IPS DF 4.7 (cell line): ENCODE measurements around the gene ABCG1.

Source experiments
- DNase-seq: peaks from one replicate; pipeline ENCODE4 v3.0.0-alpha.2; 2013; ENCODE audit warnings: low spot score; ENCODE audit errors: extremely low read depth

ABCG1 gene

GRCh38 chr21:42231756-42232155 lies 12.8 kb downstream of the ABCG1 start:
- no peak for DNase-seq

- DNase-seq: no peak
These were observed 13.4 kb downstream of the ABCG1 start for GRCh38 chr21:42232176-42232825.

GRCh38 chr21:42233067-42233961 lies 14.4 kb downstream of the ABCG1 start:
- DNase-seq: no peak

GRCh38 chr21:42234041-42234440 lies 15.1 kb downstream of the ABCG1 start:
- DNase-seq: no peak

- DNase-seq: no peak
These were observed 15.7 kb downstream of the ABCG1 start for GRCh38 chr21:42234464-42235241.

GRCh38 chr21:42235593-42235992 lies 16.7 kb downstream of the ABCG1 start:
- DNase-seq: no peak

- no peak for DNase-seq
These were observed 17.1 kb downstream of the ABCG1 start for GRCh38 chr21:42236014-42236413.

- no peak for DNase-seq
These were observed 17.8 kb downstream of the ABCG1 start for GRCh38 chr21:42236693-42237092.

- no peak for DNase-seq
These were observed 18.2 kb downstream of the ABCG1 start for GRCh38 chr21:42237161-42237560.

GRCh38 chr21:42237577-42237976 lies 18.6 kb downstream of the ABCG1 start:
- DNase-seq: no peak

GRCh38 chr21:42238185-42238934 lies 19.4 kb downstream of the ABCG1 start:
- DNase-seq: no peak

- DNase-seq: no peak
These were observed 20.6 kb downstream of the ABCG1 start for GRCh38 chr21:42239556-42239955.

- no peak for DNase-seq
These were observed 21.0 kb downstream of the ABCG1 start for GRCh38 chr21:42239973-42240372.

GRCh38 chr21:42242611-42243010 lies 23.7 kb downstream of the ABCG1 start:
- DNase-seq: no peak

- DNase-seq: no peak
These were observed 24.1 kb downstream of the ABCG1 start for GRCh38 chr21:42243026-42243425.

- DNase-seq: no peak
These were observed 26.6 kb downstream of the ABCG1 start for GRCh38 chr21:42245331-42246193.

- no peak for DNase-seq
These were observed 28.8 kb downstream of the ABCG1 start for GRCh38 chr21:42247716-42248115.

GRCh38 chr21:42248241-42248640 lies 29.3 kb downstream of the ABCG1 start:
- DNase-seq: no peak

- no peak for DNase-seq
These were observed 30.1 kb downstream of the ABCG1 start for GRCh38 chr21:42248783-42249597.
